Activated B cell treated with CpG ODN at 0.5 μM for 24 hours (primary cell): ENCODE measurements around the gene PSMB3. TPM values are rescaled to one million over a fixed set of nuclear protein-coding genes. Genes with fewer than 3 reads are reported as not detected.

ENCODE experiments used
- ATAC-seq: fragments of 200-7000 bp; cut with Tn5 transposase; one replicate; pipeline ENCODE4 v1.10.0; 2021; ENCODE audit warnings: low read depth, mild to moderate bottlenecking, moderate library complexity
- CTCF ChIA-PET: fragments of 350-600 bp; sonication (Branson Sonifier 250); formaldehyde crosslinking; loops from one replicate; lab custom pipeline; 2021; ENCODE audit warnings: antibody characterized with exemption; lab: Charles Lee
- POLR2A ChIA-PET: fragments of 350-600 bp; sonication (Branson Sonifier 250); formaldehyde crosslinking; loops from one replicate; lab custom pipeline; 2021; ENCODE audit warnings: antibody characterized with exemption; lab: Charles Lee
- DNase-seq: peaks from one replicate; pipeline ENCODE4 v3.0.0; 2022
- H3K27ac Mint-ChIP-seq: one replicate; pipeline ENCODE4 v1.8.0; 2020; ENCODE audit warnings: mixed read lengths
- H3K27me3 Mint-ChIP-seq: one replicate; pipeline ENCODE4 v1.8.0; 2021; ENCODE audit warnings: mixed read lengths
- H3K36me3 Mint-ChIP-seq: one replicate; pipeline ENCODE4 v1.8.0; 2021; ENCODE audit warnings: low read depth, mixed read lengths
- H3K4me1 Mint-ChIP-seq: one replicate; pipeline ENCODE4 v1.8.0; 2021; ENCODE audit warnings: mixed read lengths
- H3K4me3 Mint-ChIP-seq: one replicate; pipeline ENCODE4 v1.8.0; 2020; ENCODE audit warnings: mild to moderate bottlenecking, mixed read lengths
- H3K9me3 Mint-ChIP-seq: one replicate; pipeline ENCODE4 v1.8.0; 2020; ENCODE audit warnings: mixed read lengths
- intact Hi-C: fragments of 100-400 bp; cut with micrococcal nuclease; formaldehyde crosslinking; loops from one replicate; pipeline ENCODE4 v1.15.1; 2024
- total RNA-seq: library from RNA; stranded (reverse); gene quantifications from 2 replicates; pipeline ENCODE4 v1.2.3, GENCODE V29; 2022
- TF ChIP-seq, protein P1 (sequence below): fragments of 200-600 bp; IDR thresholded peaks from one replicate; pipeline ENCODE4 v1.8.0; 2022; ENCODE audit warnings: antibody characterized with exemption, mild to moderate bottlenecking

The PSMB3 gene
- total RNA-seq, 1 donor from 2014 or later = 234 TPM

DNA sequence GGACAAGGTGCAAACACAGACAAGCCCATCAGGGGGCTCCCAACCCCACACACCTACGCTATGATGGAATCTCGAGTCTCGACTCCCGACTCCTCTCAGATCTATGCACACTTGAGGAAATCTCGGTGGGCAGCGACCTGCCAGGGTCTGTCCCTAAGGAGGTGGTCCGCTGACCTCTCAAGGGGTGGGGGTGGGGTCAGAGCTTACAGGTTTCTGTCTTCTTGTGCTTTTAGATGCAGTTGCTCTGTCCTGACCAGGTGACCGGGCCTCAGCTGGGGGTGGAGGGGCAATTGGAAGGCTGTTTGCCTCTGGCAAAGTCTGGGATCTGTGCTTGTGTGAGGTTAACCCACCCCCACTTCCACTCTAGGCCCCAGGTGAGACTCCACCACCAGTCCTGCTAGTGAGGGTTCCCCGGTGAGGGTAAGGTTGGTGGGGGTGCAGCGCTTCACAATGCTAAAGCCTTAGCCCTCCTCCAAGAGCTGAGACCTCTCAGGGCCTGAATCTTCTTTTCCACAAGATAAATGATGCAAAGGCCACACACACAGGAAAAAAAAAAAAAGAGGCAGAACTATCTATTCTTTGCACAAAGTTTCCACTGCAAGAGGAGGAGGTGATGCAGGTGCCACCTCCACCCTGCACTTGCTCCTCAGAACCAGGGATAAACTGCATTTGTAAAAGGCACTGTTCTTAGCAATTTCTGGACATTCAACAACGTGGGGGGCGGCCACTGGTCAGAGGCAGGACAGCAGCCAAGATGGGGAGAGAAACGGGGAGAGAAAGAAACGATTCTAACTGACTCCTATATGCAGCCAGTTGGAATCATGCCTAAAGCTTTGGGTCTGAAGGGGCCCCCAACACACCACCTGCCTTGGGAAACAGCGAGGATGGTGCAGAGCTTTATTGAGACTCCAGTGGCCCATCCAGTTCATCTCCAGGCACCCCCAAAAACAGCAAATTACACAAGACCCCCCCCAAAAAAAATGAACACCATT is 18.3 kb upstream of the PSMB3 start:
- H3K27ac Mint-ChIP-seq = peak overlapping the region; percentile 27
- intact Hi-C loops = loop anchor here (1.0 kb wide), 2 partner anchors 242 to 419 kb away; no protein-coding TSS in a partner anchor
- TF ChIP-seq, protein P1, sequence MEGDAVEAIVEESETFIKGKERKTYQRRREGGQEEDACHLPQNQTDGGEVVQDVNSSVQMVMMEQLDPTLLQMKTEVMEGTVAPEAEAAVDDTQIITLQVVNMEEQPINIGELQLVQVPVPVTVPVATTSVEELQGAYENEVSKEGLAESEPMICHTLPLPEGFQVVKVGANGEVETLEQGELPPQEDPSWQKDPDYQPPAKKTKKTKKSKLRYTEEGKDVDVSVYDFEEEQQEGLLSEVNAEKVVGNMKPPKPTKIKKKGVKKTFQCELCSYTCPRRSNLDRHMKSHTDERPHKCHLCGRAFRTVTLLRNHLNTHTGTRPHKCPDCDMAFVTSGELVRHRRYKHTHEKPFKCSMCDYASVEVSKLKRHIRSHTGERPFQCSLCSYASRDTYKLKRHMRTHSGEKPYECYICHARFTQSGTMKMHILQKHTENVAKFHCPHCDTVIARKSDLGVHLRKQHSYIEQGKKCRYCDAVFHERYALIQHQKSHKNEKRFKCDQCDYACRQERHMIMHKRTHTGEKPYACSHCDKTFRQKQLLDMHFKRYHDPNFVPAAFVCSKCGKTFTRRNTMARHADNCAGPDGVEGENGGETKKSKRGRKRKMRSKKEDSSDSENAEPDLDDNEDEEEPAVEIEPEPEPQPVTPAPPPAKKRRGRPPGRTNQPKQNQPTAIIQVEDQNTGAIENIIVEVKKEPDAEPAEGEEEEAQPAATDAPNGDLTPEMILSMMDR = no peak
- ATAC-seq (no peak), DNase-seq (no peak)
- peaks cover 4% of the 10 kb centered on the region for H3K36me3 Mint-ChIP-seq
- H3K4me3 Mint-ChIP-seq = no peak overlapping the region
- POLR2A ChIA-PET = interaction anchor here (0.7 to 1.4 kb wide), 6 partner anchors 30 to 176 kb away, joined by 3 to 7 read pairs (median 4); partner anchors contain the start of gene MLLT6
- no peaks in the 10 kb centered on the region for H3K27me3 Mint-ChIP-seq
- no peaks in the 10 kb centered on the region for H3K9me3 Mint-ChIP-seq
- CTCF ChIA-PET = interaction anchor here (0.8 to 4.8 kb wide), 14 partner anchors 12 to 178 kb away, joined by 3 to 135 read pairs (median 8); partner anchors contain the start of genes EPOP, MLLT6 and PSMB3
- peaks cover 30% of the 10 kb centered on the region for H3K4me1 Mint-ChIP-seq

DNA sequence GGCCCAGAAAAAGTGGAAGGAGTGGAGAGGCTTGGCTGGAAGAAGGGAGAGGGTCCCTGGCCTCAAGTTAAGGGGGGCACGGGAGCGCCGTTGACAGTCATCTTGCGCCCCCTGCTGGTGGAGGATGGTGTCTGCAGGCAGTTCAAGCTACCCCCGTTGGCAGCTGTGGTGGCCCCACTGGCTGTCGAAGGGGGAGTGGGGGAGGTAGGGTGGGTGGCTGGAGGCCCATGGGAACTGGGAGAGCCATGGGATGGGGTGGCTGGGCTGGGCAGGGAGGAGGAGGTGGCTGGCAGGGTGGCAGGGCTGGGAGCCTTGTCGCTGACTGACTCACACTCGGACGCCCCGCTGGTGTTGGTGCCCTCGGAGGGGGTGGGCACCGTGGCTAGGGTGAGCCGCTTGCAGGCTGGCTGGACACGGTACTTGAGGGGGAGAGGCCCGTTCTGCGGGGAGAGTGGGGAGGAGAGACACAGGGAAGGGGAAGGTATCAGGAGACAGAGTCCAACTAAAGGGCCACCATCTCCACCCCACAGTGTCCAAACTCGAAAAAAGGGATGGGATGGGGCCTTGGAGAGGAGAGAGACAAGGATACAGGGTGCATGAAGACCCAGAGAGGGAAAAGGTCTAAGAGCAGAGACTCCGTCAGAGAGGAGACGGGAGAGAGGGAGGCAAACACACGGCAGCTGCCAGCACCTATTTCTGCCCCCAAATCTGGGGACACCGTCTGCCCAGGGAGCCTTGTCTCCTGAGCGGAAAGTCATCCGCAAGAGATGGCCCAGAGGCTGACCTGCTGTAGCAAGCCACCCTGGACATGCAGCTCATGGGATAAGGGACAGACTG is 17.2 kb upstream of the PSMB3 start:
- POLR2A ChIA-PET = interaction anchor here (0.6 to 1.4 kb wide), 7 partner anchors 11 to 177 kb away, joined by 3 to 7 read pairs (median 4); partner anchors contain the start of gene MLLT6
- CTCF ChIA-PET = interaction anchor here (0.6 to 4.8 kb wide), 24 partner anchors 11 to 182 kb away, joined by 3 to 135 read pairs (median 5); partner anchors contain the start of genes EPOP, MLLT6 and PSMB3
- H3K36me3 Mint-ChIP-seq = peaks cover 4% of the 10 kb centered on the region
- H3K27me3 Mint-ChIP-seq = peaks cover 5% of the 10 kb centered on the region
- no peak overlapping the region for H3K27ac Mint-ChIP-seq
- TF ChIP-seq, protein P1 = no peak
- intact Hi-C loops = loop anchor here (1.0 kb wide), 2 partner anchors 58 to 176 kb away; no protein-coding TSS in a partner anchor
- no peak overlapping the region for H3K4me3 Mint-ChIP-seq
- DNase-seq (peak; percentile 76), ATAC-seq (peak; percentile 39)
- H3K9me3 Mint-ChIP-seq = no peaks in the 10 kb centered on the region
- H3K4me1 Mint-ChIP-seq = peaks cover 26% of the 10 kb centered on the region

DNA sequence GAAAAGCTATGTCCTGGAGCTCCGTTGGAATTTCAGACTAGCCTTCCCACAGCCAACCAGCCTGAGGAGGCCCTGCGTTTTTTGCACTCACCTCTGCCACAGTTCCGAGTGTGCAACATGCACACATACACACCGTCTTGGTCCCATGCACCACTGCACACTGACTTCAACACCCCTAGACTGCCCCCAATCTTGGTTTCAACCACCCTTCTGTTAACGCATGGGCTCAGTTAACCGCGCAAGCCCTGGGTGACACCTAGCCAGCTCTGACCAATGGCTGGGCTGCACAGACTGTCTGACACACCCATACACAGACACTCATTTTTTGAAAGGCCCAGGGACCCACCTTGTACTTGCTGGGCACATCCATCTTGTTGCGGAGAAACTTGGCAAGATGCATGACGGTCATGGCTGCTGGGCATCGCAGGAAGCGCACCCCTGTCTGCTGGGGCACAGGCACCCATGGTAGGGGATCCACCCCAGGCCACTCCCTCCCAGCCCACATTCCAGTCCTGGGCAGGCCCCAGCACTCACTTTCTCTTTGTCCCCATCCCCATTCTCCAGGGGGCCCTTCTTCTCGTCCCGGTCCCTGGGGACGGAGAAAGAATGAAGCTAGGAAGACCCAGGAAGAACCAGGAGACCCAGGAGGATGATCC is 14.4 kb upstream of the PSMB3 start:
- Mint-ChIP-seq H3K4me3 (no peak overlapping the region), H3K27ac (no peak overlapping the region), H3K4me1 (peaks cover 11% of the 10 kb centered on the region), H3K27me3 (peaks cover 7% of the 10 kb centered on the region), H3K9me3 (no peaks in the 10 kb centered on the region), H3K36me3 (no peaks in the 10 kb centered on the region)
- POLR2A ChIA-PET = no interaction called here
- no peak for DNase-seq
- intact Hi-C loops = no loop called here
- CTCF ChIA-PET = interaction anchor here (4.8 kb wide), 1 partner anchor 61 kb away, joined by 135 read pairs; the partner anchor contains the start of gene EPOP
- TF ChIP-seq, protein P1 = no peak
- no peak for ATAC-seq

DNA sequence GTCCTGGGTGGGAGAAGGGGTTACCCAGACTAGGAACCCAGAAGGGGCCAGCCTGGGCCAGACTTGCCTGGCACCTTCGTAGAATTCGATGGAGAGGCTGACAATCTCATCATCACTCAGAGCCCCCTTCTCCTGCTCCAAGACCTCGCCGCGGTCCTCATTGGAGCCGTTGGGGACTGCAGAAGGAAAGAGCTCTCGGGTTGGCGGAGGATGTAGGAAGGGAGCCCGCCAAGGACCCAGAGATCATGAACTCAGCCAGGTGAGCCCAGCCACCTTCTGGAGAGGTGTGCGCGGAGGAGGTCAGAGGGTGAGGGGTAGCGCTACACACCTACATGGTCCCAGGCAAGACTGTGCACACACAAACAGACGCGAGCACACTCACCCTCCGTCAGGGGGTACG is 13.9 kb upstream of the PSMB3 start:
- intact Hi-C loops = no loop called here
- no peaks in the 10 kb centered on the region for H3K36me3 Mint-ChIP-seq
- TF ChIP-seq, protein P1 = no peak
- CTCF ChIA-PET = no interaction called here
- POLR2A ChIA-PET = no interaction called here
- no peak overlapping the region for H3K27ac Mint-ChIP-seq
- no peaks in the 10 kb centered on the region for H3K9me3 Mint-ChIP-seq
- no peak for DNase-seq
- H3K4me1 Mint-ChIP-seq = peaks cover 10% of the 10 kb centered on the region
- no peak for ATAC-seq
- H3K4me3 Mint-ChIP-seq = no peak overlapping the region
- peaks cover 7% of the 10 kb centered on the region for H3K27me3 Mint-ChIP-seq
